ENCODE results near the gene HIVEP2.

Gene HIVEP2

GRCh38 chr6:142914937-142915697 is 29.9 kb downstream of the HIVEP2 start:
- no peak for DNase-seq

DNA sequence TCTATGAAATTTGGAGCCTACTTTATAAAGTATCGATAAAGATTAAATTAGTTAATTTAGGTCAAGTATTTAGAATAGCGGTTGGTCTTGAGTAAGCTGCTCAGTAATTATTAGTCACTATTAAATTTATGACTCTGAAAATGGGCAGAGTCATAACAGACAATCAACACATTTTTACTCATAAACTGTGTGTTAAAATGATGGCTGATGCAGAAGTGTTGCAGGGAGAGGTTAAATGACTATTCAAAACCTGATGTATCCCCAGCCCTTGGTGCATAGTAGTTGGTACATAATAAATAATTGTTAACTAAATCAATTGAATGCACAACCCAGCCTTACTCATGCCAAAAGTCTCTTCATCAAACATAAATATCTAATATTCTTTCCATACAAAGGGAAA is 30.6 kb downstream of the HIVEP2 start:
- no peak for DNase-seq

GRCh38 chr6:142913511-142914047 is 31.4 kb downstream of the HIVEP2 start:
- no peak for DNase-seq

GRCh38 chr6:142913036-142913510 is 31.9 kb downstream of the HIVEP2 start:
- DNase-seq: no peak

GRCh38 chr6:142912125-142912524 is 32.9 kb downstream of the HIVEP2 start:
- DNase-seq: no peak

- no peak for DNase-seq
Measured at GRCh38 chr6:142911430-142911829, 33.5 kb downstream of the HIVEP2 start.

GRCh38 chr6:142909686-142910085 is 35.3 kb downstream of the HIVEP2 start:
- DNase-seq: no peak

GRCh38 chr6:142908235-142908634 is 36.7 kb downstream of the HIVEP2 start:
- no peak for DNase-seq

- no peak for DNase-seq
Measured at GRCh38 chr6:142907544-142907943, 37.4 kb downstream of the HIVEP2 start.

DNA sequence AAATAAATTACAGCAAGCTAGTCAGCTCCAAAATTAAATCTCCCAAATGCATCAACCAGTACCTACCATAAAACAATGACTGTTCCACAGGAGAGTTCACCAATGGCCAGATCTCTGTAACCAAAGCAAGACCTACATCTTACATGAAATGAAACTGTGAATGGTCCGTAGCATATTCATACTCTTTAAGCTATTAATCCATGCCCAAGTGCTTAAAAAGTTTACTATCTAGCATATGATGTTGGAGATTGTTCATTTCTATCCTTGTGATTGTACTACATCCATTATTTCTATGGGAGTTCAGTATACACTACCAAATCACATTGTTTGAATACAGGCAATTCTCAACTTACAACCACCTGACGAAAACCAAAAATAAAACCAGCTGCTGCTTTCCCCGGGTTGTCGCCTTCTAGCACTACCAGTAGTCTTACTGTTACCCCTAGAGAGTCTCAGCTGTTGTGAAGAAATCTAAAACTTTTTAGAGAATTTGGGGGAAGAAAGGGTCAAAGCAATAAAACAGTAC is 38.0 kb downstream of the HIVEP2 start:
- DNase-seq: no peak

DNA sequence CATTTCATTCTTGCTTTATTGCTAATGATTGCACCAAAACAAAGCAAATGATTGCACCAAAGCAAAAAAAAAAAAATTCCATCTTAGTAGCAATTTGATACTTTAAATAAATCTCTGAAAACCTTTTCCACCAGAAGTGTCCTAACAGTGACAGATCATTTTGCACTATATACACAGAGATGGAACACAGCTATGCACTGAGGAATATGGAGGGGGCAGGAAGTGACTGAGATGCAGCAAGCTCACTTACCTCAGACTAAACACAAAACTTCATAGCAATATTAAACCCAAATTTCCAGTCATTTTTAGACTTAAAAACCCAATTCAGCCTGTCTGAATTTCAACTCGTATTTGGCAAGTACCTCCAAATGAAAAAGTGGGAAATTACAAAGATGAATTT is 41.2 kb downstream of the HIVEP2 start:
- no peak for DNase-seq

- peak; percentile 67 for DNase-seq
Measured at GRCh38 chr6:142902636-142903053, 42.3 kb downstream of the HIVEP2 start.

- no peak for DNase-seq
Measured at GRCh38 chr6:142901611-142902010, 43.4 kb downstream of the HIVEP2 start.

- DNase-seq: peak; percentile 89
Measured at GRCh38 chr6:142900227-142900971, 44.6 kb downstream of the HIVEP2 start.

- DNase-seq: peak; percentile 66
Measured at GRCh38 chr6:142898927-142899895, 45.8 kb downstream of the HIVEP2 start.

GRCh38 chr6:142897659-142898058 is 47.3 kb downstream of the HIVEP2 start:
- no peak for DNase-seq

DNA sequence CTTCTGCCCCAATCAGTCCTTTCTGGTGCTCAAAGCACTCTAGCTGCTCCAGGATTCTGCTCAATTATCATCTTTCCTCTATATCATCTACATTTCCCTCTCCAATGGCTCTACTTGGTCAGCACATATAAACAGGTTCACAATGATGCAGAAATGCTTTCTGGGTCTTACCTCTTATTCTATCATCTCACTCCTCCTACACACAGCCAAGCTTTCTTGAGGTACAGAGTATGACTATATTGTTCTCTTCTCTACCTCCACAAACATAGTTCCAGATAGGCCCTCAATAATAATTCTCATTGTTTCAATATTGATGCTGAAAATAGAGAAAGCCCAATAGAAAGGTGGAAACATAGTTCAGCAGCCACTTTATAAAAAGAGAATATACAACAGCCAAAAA is 48.2 kb downstream of the HIVEP2 start:
- no peak for DNase-seq

DNA sequence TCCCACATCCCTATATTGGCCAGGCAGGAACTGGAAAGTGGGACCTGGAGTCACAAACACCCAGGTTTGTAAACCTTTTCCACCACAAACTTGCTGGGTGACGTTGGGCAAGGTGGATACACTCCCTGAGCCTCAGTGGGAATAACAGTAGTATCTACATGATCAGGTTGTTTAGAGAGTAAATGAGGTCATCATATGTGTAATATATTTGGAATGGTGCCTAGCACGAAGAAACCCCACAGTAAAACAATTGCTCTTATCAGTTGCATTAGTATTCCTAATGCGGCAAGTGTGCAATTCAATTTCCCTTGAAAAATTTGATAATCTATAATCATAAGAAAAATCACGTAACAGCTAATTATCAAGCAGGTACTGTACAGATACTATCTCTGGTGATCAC is 51.9 kb downstream of the HIVEP2 start:
- no peak for DNase-seq

DNA sequence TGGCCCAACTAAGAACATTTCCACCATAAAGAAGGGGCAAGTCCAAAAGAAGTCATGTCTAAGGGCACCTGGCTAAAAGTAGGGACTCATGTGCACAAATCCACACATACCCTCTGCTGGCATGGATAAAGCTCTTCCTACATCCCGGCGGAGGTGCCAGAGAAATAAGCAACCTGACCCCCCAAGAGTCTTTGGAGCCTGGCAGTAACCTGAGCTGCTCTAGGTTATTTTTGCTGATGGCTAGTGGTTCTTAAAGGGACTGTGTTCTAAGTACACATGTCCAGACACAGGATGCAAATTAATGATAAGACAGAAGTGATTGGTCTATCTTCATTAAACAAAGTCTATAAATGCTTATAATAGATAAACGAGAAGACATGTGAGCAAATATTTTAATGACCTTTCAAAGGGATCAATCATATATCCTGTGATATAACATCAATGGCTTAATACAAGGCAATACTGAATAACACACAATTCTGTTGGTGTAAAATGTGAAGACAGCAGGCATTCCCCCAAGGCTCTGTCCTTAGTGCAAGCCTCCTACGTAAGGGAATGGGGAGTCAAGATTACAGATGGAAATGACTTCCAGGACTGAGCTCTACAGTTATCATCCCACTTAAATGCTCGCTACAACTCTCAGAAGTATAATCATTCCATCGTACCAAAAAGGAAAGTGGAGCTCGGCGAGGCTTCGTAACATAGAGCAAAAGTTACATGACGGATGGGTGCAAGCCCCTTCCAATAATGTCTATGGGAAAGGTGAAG is 52.5 kb downstream of the HIVEP2 start:
- no peak for DNase-seq

DNA sequence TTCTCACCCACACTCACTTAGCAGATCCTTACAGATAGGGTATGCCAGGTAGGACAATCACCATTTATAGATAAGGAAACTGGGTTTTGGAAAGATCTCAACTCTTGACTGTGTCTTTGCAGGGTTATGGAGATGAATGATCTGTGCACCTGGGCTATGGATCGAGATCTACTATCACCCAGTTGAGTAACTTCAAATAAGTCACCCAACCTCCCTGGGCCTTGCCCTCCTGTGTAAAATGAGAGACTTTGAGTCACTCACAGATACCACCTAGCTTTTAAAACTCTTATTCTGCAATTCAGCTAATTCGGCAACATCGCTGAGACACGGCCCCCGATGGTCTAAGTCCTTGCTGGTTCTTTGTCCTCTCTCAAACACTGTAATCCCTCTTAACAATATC is 53.5 kb downstream of the HIVEP2 start:
- DNase-seq: no peak

- DNase-seq: no peak
Measured at GRCh38 chr6:142888456-142888855, 56.5 kb downstream of the HIVEP2 start.

GRCh38 chr6:142887517-142887916 is 57.5 kb downstream of the HIVEP2 start:
- no peak for DNase-seq

Measured in DMS79 treated with DMSO at 0.1 percent for 48 hours (cell line).